Activated CD4-positive, alpha-beta memory T cell treated with anti-CD3 and anti-CD28 coated beads for 36 hours (primary cell): ENCODE results near the gene NDUFA6. TPM values are rescaled to one million over a fixed set of nuclear protein-coding genes. Genes with fewer than 3 reads are reported as not detected.

Source experiments
- CTCF ChIA-PET: fragments of 350-600 bp; sonication (Branson Sonifier 250); formaldehyde crosslinking; loops from one replicate; lab custom pipeline; 2021; ENCODE audit warnings: antibody characterized with exemption, inconsistent platforms; lab: Charles Lee
- POLR2A ChIA-PET: fragments of 350-600 bp; sonication (Branson Sonifier 250); formaldehyde crosslinking; loops from one replicate; lab custom pipeline; 2021; ENCODE audit warnings: antibody characterized with exemption; lab: Charles Lee
- DNase-seq: peaks from one replicate; pipeline ENCODE4 v3.0.0-alpha.2; 2020
- H3K27ac Mint-ChIP-seq: one replicate; pipeline ENCODE4 v1.8.0; 2021; ENCODE audit warnings: mixed read lengths
- H3K27me3 Mint-ChIP-seq: one replicate; pipeline ENCODE4 v1.8.0; 2021; ENCODE audit warnings: mixed read lengths
- H3K36me3 Mint-ChIP-seq: one replicate; pipeline ENCODE4 v1.8.0; 2021; ENCODE audit warnings: mixed read lengths
- H3K4me1 Mint-ChIP-seq: one replicate; pipeline ENCODE4 v1.8.0; 2021; ENCODE audit warnings: low read depth, mixed read lengths
- H3K4me3 Mint-ChIP-seq: one replicate; pipeline ENCODE4 v1.8.0; 2021; ENCODE audit warnings: mild to moderate bottlenecking, mixed read lengths
- H3K9me3 Mint-ChIP-seq: one replicate; pipeline ENCODE4 v1.8.0; 2021; ENCODE audit warnings: mixed read lengths
- intact Hi-C: fragments of 100-400 bp; cut with micrococcal nuclease; formaldehyde crosslinking; loops from one replicate; pipeline ENCODE4 v1.15.1; 2023
- total RNA-seq, 2 experiments: library from RNA; stranded (reverse); gene quantifications; one replicate each; pipeline ENCODE4 v1.2.3, GENCODE V29; 2021

The NDUFA6 gene
- total RNA-seq, 2 experiments from 2014 or later, result 124 to 129 TPM

DNA sequence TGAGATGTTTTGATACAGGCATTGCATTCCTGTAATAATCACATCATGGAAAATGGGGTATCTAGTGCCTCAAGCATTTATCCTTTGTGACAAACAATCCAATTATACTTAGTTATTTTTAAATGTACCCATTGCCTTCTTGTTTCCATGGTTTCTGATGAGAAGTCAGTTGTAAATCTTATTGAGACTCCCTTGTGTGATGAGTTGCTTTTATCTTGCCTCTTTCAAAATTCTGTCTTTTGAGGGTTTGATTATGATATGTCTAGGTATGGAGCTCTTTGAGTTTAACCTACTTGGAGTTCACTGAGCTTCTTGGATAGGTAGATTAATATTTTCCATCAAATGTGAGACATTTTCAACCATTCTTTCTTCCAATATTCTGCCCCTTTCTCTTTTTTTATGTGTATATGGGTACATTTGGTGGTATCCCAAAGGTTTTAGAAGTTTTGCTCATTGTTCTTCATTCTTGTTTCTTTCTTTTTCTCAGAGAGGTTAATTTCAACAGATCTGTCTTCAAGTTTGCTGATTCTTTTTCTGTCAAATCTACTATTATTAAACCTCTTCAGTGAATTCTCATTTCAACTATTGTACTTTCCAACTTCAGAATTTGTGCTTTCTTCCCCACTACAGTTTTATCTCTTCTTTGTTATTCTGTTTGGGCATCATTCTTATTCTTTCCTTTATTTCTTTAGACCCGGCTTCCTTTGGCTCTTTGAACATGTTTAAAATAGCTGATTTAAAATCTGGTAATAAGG lies 33.6 kb downstream of the NDUFA6 start:
- Mint-ChIP-seq H3K4me3 (no peak overlapping the region), H3K36me3 (peaks cover 41% of the 10 kb centered on the region), H3K4me1 (peaks cover 5% of the 10 kb centered on the region), H3K27me3 (no peaks in the 10 kb centered on the region), H3K27ac (no peak overlapping the region), H3K9me3 (peaks cover 20% of the 10 kb centered on the region)
- DNase-seq, result no peak
- ChIA-PET CTCF (interaction anchor here (0.6 kb wide), 2 partner anchors 18 to 38 kb away, joined by 3 to 5 read pairs; no protein-coding TSS in a partner anchor), POLR2A (no interaction called here)
- intact Hi-C loops, result no loop called here

DNA sequence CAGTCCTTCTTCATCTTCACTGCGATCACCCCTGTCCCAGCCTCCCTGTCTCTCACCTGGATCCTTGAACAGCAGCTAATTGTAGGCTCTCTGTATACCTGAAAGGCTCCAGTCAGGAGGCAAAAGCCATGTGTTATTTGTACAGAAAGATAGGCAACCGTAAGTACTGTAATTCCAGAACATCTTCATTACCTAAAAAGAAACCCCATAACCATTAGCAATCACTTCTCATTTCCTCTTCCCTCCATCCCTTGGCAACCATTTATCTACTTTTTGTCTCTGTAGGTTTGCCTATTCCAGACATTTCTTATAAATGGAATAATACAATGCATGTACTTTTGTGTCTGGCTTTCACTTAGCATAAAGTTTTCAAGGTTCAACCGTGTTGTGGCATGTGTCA lies 37.8 kb downstream of the NDUFA6 start:
- intact Hi-C loops, result no loop called here
- peaks cover 5% of the 10 kb centered on the region for H3K4me1 Mint-ChIP-seq
- DNase-seq, result no peak
- H3K27me3 Mint-ChIP-seq, result no peaks in the 10 kb centered on the region
- no peak overlapping the region for H3K4me3 Mint-ChIP-seq
- H3K27ac Mint-ChIP-seq, result no peak overlapping the region
- ChIA-PET CTCF (no interaction called here), POLR2A (no interaction called here)
- H3K9me3 Mint-ChIP-seq, result peaks cover 13% of the 10 kb centered on the region
- peaks cover 9% of the 10 kb centered on the region for H3K36me3 Mint-ChIP-seq

DNA sequence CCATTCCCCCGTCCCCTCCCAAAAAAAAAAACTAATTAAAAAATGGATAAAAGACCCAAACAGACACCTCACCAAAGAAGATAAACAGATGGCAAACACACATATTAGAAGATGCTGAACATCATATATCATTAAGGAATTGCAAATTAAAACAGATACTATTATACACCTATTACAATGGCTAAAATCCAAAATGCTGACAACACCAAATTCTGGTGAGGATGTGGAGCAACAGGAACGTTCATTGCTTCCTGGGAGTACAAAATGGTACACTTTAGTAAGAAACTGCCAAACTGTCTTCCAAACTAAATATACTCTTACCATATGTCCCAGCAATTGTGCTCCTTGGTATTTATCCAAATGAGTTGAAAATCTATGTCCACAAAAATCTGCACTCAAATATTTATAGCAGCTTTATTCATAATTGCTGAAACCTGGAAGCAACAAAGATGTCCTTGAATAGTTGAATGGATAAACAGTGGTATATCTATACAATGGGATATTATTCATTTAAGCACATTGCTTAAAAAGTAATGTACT lies 39.9 kb downstream of the NDUFA6 start:
- Mint-ChIP-seq H3K4me1 (peaks cover 5% of the 10 kb centered on the region), H3K9me3 (no peaks in the 10 kb centered on the region), H3K36me3 (no peaks in the 10 kb centered on the region), H3K27me3 (no peaks in the 10 kb centered on the region), H3K27ac (no peak overlapping the region), H3K4me3 (no peak overlapping the region)
- POLR2A ChIA-PET, result no interaction called here
- intact Hi-C loops, result no loop called here
- no peak for DNase-seq
- CTCF ChIA-PET, result no interaction called here

DNA sequence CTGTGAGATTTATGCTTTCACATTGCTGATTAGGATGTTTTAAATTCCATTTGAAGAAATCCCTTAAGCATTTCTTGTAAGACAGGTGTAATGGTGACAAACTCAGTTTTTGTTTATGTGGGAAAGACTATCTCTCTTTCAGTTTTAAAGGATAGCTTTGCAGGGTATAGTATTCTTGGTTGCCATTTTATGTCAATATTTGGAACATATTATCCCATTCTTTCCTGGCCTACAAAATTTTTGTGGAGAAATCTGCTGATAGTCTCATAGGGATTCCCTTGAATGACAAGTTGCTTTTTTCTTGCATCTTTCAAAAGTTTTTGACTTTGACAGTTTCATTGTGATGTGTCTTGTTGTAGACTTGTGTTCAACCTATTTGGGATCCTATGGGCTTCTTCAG lies 48.8 kb downstream of the NDUFA6 start:
- Mint-ChIP-seq H3K27me3 (no peaks in the 10 kb centered on the region), H3K4me1 (no peaks in the 10 kb centered on the region), H3K27ac (no peak overlapping the region), H3K4me3 (no peak overlapping the region), H3K36me3 (peaks cover 9% of the 10 kb centered on the region), H3K9me3 (peaks cover 11% of the 10 kb centered on the region)
- POLR2A ChIA-PET, result no interaction called here
- intact Hi-C loops, result no loop called here
- CTCF ChIA-PET, result no interaction called here
- no peak for DNase-seq

DNA sequence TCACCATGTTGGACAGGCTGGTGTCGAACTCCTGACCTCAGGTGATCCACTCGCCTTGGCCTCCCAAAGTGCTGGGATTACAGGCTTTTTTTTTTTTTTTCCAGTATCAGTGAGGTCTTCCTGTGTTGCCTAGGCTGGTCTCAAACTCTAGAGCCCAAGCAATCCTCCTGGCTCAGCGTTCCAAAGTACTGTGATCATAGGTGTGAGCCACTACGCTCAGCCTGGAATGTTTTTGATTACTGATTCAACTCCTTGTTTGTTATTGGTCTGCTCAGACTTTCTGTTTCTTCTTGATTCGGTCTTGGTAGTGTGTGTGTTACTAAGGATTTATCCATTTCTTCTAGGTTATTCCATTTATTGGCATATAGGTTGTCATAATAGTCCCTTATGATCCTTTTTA lies 51.3 kb downstream of the NDUFA6 start:
- Mint-ChIP-seq H3K4me3 (no peak overlapping the region), H3K9me3 (peaks cover 20% of the 10 kb centered on the region), H3K36me3 (peaks cover 9% of the 10 kb centered on the region), H3K27me3 (no peaks in the 10 kb centered on the region), H3K27ac (no peak overlapping the region), H3K4me1 (no peaks in the 10 kb centered on the region)
- CTCF ChIA-PET, result interaction anchor here (0.6 kb wide), 1 partner anchor 17 kb away, joined by 5 read pairs; no protein-coding TSS in a partner anchor
- no peak for DNase-seq
- intact Hi-C loops, result no loop called here
- POLR2A ChIA-PET, result no interaction called here

Other genes starting within 250 kb of the NDUFA6 start
- gene SHISA8, start 175.7 kb downstream of the NDUFA6 start, total RNA-seq, result 1 to 10 TPM in 1 of 2 experiments, under 1 TPM in 1; 0.97 to 1.1 TPM
- gene TNFRSF13C, start 164.0 kb downstream of the NDUFA6 start, total RNA-seq, result 1 to 10 TPM; 3.2 to 5.0 TPM
- 100 to 1,000 TPM in 1 of 2 experiments, 10 to 100 TPM in 1; 99.9 to 106 TPM for gene CENPM, start 143.6 kb downstream of the NDUFA6 start, total RNA-seq
- 1 to 10 TPM; 2.2 to 2.8 TPM for gene SEPTIN3, start 121.3 kb downstream of the NDUFA6 start, total RNA-seq
- 1 to 10 TPM in 1 of 2 experiments, under 1 TPM in 1; 0.82 to 1.5 TPM for gene WBP2NL, start 92.0 kb downstream of the NDUFA6 start, total RNA-seq
- gene NAGA, start 20.0 kb downstream of the NDUFA6 start, total RNA-seq, result 10 to 100 TPM; 28.9 to 30.5 TPM
- gene PHETA2, start 16.5 kb downstream of the NDUFA6 start, total RNA-seq, result 1 to 10 TPM; 2.7 to 2.8 TPM
- 10 to 100 TPM; 59.5 to 59.9 TPM for gene SMDT1, start 11.1 kb downstream of the NDUFA6 start, total RNA-seq
- 1 to 10 TPM; 1.5 to 1.9 TPM for gene CYP2D6, start 40.0 kb upstream of the NDUFA6 start, total RNA-seq
- 10 to 100 TPM; 69.6 to 71.6 TPM for gene TCF20, start 179.9 kb upstream of the NDUFA6 start, total RNA-seq